GM18909 (cell line): ENCODE measurements around the gene CLCNKB.
"Not testable (repeated sequence)": the region's sequence is repeated elsewhere in the genome, so short reads cannot be mapped to it uniquely, and the experiment has no call there.

Experiments
- ATAC-seq: cut with Tn5 transposase; IDR thresholded peaks from one replicate; pipeline ENCODE4 v1.9.1; 2021; ENCODE audit warnings: mild to moderate bottlenecking; ENCODE audit not compliant: unreplicated experiment, poor library complexity

Gene CLCNKB

DNA sequence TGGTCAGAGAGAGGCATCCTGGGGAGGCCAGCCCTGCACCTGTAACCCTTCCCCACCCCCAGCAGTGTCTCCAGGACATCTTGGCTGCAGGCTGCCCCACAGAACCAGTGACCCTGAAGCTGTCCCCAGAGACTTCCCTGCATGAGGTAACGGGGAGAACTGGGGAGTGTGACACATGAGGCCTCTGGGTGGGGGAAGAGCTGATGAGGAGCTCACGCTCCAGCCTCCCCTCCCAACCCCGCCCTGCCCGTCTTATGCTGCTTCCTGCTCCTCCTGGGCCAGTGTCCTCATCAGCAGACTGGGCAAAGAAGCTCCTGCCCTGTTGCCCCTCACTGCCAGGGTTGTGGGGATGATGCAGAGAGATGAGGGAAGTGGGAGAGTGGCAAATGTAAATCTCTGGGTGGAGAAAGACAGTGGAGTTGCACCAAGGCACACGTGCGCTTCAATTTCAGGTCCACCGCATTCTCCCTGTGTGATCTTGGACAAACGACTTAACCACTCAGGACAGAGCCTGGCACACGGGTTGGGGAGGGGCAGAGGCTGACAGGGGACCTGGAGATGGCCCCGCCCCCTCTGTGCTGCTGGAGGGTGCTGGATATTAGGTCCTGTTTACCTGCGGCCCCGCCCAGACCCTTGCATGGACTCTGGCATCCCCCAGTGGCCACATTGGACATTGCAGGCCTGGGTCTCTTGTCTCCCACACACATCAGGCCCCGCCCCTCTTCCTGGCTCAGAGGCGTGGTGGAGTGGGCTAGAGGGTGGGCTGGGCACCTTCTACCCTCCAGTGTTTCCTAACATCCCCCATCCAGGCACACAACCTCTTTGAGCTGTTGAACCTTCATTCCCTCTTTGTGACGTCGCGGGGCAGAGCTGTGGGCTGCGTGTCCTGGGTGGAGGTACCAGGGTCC is 12.3 kb downstream of the CLCNKB start:
- ATAC-seq, result peak; percentile 61

- ATAC-seq, result not testable (repeated sequence)
Observed at GRCh38 chr1:16056521-16056912, 12.9 kb downstream of the CLCNKB start.

GRCh38 chr1:16057314-16057915 is 13.8 kb downstream of the CLCNKB start:
- ATAC-seq, result not testable (repeated sequence)

GRCh38 chr1:16058394-16059120 is 15.0 kb downstream of the CLCNKB start:
- ATAC-seq, result not testable (repeated sequence)

DNA sequence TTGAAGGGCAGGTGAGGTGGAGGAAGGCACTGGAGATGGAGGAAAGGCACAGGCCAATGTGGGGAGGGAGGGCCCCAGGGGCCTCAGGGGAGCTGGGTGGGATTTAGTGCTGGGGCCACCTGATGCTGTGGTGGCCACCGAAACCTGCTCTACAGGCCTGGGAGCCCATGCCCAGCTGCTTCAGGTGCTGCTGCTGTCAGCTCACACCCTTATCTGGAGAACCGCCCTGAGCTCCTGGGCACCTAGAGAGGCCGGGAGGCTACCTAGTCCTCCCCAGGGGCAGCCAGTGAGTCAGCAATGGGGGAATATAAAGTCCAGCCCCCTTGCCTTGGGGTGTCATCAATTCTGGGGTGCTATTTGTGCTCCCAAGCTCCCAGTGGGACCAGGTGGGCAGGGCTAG is 17.7 kb downstream of the CLCNKB start:
- no peak for ATAC-seq

- ATAC-seq, result not testable (repeated sequence)
Observed at GRCh38 chr1:16061989-16062686, 18.6 kb downstream of the CLCNKB start.

GRCh38 chr1:16062687-16063075 is 19.1 kb downstream of the CLCNKB start:
- not testable (repeated sequence) for ATAC-seq

DNA sequence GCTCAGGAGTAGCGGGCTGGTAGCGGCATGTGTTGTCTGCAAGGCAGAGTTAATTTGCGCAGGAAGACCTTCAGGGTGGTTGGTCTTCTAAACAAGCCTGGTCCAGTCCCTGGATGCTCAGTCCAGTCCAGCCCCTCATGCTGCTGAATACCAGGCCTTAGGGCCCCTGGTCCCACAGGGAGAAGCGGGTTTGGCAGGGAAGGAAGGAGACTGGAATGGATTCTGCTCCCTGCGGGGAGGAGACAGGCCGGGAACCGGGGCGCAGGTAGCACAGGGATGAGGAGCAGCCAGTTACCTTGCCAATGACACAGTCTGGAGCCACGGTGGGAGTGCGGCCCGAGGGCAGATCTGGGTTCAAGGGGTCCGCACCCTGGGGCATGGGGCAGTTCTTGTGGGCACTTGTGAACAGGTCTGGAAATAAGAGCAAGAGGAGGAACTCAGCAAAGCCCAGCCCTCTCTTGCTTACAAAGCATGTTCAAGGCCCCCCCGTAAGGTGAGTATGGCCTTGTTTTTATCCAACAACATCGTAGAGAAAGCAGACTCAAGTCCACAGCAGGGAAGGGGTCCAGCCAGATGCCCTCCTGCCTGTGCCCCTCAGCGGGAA is 19.7 kb downstream of the CLCNKB start:
- no peak for ATAC-seq

GRCh38 chr1:16063921-16064320 is 20.3 kb downstream of the CLCNKB start:
- ATAC-seq, result no peak

DNA sequence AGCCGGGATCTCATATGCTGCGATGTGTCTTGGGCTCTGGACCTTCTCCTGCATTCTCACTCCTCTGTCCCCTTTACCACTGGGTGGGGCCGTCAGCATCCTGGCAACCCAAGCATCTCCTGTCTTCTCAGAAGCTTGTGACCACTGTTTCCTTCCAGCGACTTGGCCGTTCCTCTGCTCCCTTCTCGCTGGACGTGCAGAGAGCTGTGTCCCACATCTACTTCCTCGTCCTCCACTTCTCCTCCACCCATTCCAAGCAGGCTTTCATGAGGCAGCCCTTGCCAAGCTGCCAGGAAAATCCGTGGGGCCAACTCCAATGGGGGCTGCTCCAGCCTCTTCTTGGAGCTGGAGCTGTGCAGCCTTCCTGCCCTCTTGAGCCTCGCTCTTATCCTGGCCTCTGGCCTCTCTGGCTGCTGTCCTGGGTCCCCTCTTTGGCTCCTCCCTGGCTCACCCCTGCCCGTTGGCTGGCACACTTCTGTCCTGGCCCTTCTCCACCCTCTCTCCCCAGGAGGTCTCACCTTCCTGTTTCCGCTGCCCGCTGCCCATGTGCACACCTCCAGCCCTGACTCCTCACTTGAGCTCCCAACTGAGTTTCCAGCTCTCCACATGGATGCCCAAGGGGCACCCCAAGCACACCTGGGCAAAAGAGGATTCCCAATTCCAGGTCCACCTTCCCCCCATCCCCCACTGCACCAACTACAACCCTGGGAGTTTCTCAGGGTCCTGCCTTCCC is 21.1 kb downstream of the CLCNKB start:
- ATAC-seq, result no peak

- no peak for ATAC-seq
Observed at GRCh38 chr1:16065269-16065576, 21.6 kb downstream of the CLCNKB start.

DNA sequence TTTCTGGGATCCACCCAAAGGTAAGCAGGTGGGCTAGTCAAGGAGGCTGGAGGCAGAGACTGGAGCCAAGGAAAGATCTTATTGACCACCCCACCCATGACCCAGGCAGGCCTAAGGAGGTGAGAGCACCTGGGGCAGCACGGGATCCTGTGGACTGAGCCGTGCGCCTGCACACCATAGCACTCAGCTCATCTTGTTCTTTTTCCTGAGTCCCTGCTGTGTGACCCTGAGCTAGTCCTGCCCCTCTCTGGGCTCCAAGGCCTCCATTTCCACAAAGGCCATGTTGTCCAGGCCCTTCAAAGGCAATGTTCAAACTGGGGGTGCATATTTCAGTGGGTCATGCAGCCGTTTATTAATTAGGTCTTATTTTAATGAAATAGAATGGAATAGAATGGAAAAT is 22.7 kb downstream of the CLCNKB start:
- no peak for ATAC-seq

GRCh38 chr1:16067127-16067768 is 23.7 kb downstream of the CLCNKB start:
- ATAC-seq, result no peak

DNA sequence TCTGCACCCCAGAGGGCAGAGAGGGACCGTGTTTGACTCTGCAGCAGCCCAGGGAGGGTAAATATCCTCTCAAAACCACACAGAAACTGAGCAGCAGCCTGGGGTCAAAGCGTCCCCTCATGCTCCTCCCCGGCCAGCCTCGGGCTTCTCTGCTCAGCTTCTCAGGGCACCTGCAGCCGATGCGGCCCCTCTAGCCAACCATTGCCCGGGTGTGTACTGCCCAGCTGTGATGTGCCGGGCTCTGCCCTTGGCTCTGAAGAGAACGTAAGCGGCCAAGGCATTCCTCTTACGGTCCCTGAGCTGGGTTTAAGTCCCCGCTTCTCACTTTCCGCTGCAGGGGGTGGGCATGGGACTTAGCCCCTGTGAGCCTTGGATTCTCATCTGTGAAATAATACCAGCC is 24.4 kb downstream of the CLCNKB start:
- ATAC-seq, result no peak

- no peak for ATAC-seq
Observed at GRCh38 chr1:16068356-16069270, 25.0 kb downstream of the CLCNKB start.

- no peak for ATAC-seq
Observed at GRCh38 chr1:16070640-16071355, 27.2 kb downstream of the CLCNKB start.

GRCh38 chr1:16071614-16072013 is 28.0 kb downstream of the CLCNKB start:
- no peak for ATAC-seq
